Measurements from ENCODE around the gene SUFU. TPM values are rescaled to one million over a fixed set of nuclear protein-coding genes. Genes with fewer than 3 reads are reported as not detected.

SUFU gene
- polyA plus RNA-seq, 2 donors: 2.9 to 6.0 TPM

DNA sequence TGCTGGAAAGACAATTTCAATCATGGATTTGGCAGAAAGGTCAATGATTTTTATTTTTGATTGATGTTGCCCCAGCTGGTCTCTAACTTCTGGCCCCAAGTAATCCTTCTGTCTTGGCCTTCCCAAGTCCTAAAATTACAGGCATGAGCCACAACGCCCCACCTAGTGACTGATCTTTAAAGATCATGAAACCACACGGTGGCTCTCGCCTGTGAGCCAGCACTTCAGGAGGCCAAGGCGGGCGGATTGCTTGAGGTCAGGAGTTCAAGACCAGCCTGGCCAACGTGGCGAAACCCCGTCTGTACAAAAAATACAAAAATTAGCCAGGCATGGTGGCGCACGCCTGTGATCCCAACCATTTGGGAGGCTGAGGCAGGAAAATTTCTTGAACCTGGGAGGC, 39.8 kb upstream of the SUFU start:
- no peak overlapping the region for H3K4me3 ChIP-seq (ENCODE audit: low read depth in 1 of 2, low read length in 2 of 2)
- no peaks in the 10 kb centered on the region for H3K27me3 ChIP-seq (ENCODE audit: control insufficient read depth in 1 of 2, insufficient read depth in 2 of 2, low read length in 2 of 2)
- no peak overlapping the region for H3K27ac ChIP-seq (ENCODE audit: low read depth in 2 of 2, low read length in 1 of 2)
- peaks cover 2 to 5% of the 10 kb centered on the region in 2 donors for H3K4me1 ChIP-seq (ENCODE audit: control insufficient read depth in 2 of 2, insufficient read depth in 2 of 2, low read length in 1 of 2)
- 78 to 85% methylated on average over 10 of the region's 10 CpGs for WGBS, 2 donors
- H3K9me3 ChIP-seq (ENCODE audit: control insufficient read depth in 2 of 2, insufficient read depth in 1 of 2, low read depth in 1 of 2, low read length in 1 of 2): no peaks in the 10 kb centered on the region
- H3K36me3 ChIP-seq (ENCODE audit: control insufficient read depth in 2 of 2, insufficient read depth in 2 of 2, low read length in 1 of 2): no peaks in the 10 kb centered on the region

DNA sequence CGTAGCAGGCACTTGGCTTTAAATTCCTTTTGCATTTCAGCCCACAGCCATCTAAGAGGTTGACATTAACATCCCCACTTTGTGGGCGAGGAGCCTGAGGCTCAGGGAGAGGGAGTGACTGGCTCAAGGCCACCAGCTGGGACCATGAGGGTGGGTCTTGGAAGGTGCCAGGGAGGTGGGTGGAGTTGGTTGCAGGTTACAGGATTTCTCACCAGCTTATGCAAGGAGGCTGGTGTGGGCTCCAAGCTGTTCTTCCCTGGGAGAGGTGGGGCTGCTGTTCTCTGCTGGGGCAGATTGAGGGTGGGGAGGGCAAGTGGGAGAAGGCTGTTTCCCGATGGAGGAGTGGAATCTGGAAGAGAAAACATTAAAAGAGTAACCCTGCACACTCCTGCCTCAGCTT, 38.3 kb upstream of the SUFU start:
- H3K4me3 ChIP-seq (ENCODE audit: low read depth in 1 of 2, low read length in 2 of 2): no peak overlapping the region
- H3K27me3 ChIP-seq (ENCODE audit: control insufficient read depth in 1 of 2, insufficient read depth in 2 of 2, low read length in 2 of 2): no peaks in the 10 kb centered on the region
- H3K36me3 ChIP-seq (ENCODE audit: control insufficient read depth in 2 of 2, insufficient read depth in 2 of 2, low read length in 1 of 2): no peaks in the 10 kb centered on the region
- peaks cover 3 to 5% of the 10 kb centered on the region in 2 donors for H3K4me1 ChIP-seq (ENCODE audit: control insufficient read depth in 2 of 2, insufficient read depth in 2 of 2, low read length in 1 of 2)
- H3K9me3 ChIP-seq (ENCODE audit: control insufficient read depth in 2 of 2, insufficient read depth in 1 of 2, low read depth in 1 of 2, low read length in 1 of 2): no peaks in the 10 kb centered on the region
- H3K27ac ChIP-seq (ENCODE audit: low read depth in 2 of 2, low read length in 1 of 2): no peak overlapping the region
- WGBS, 2 donors: 59 to 62% methylated on average over 3 of the region's 3 CpGs

DNA sequence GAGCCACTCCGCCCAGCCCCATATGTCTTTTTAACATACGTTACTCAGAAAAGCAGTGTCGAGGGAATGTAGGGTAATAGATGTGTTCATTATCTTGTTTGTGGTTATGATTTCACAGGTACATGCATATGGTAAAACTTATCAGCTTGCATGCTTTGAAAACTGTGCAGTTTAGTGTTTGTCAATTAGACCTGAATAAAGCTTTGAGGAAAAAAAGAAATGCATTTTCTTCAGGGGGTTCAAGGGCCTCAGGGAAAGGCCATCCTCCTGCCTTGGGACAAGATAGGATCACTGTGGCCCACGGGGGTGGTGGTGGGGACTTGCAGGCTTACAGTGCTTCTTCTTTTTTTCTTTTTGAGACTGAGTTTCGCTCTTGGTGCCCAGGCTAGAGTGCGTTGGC, 36.5 kb upstream of the SUFU start:
- Histone ChIP-seq H3K27me3 (ENCODE audit: control insufficient read depth in 1 of 2, insufficient read depth in 2 of 2, low read length in 2 of 2) (no peaks in the 10 kb centered on the region), H3K4me3 (ENCODE audit: low read depth in 1 of 2, low read length in 2 of 2) (no peak overlapping the region), H3K4me1 (ENCODE audit: control insufficient read depth in 2 of 2, insufficient read depth in 2 of 2, low read length in 1 of 2) (peaks cover 0 to 3% of the 10 kb centered on the region in 2 donors), H3K9me3 (ENCODE audit: control insufficient read depth in 2 of 2, insufficient read depth in 1 of 2, low read depth in 1 of 2, low read length in 1 of 2) (no peaks in the 10 kb centered on the region), H3K36me3 (ENCODE audit: control insufficient read depth in 2 of 2, insufficient read depth in 2 of 2, low read length in 1 of 2) (no peaks in the 10 kb centered on the region), H3K27ac (ENCODE audit: low read depth in 2 of 2, low read length in 1 of 2) (no peak overlapping the region)
- 74 to 92% methylated on average over 6 of the region's 6 CpGs for WGBS, 2 donors

DNA sequence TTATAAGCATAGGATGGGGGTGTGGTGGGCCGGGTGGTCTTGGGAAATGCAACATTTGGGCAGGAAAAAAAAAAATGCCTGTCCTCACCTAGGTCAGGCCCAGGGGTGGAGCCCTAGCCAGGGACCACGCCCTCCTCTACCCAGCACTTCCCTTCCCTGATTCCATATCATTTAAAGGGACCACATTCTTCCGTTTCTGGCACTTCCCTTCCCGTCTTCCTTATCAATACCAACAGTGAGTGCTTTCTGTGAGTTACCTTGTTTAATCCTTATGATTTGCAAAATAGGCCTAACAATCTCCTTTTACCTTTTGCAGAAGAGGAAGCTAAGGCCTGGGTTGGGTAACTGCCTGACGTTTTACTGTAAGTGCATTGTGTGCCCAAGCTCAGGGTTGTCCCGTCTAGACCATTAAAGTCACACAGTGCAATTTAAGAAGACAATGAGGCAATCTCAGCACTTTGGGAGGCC, 35.8 kb upstream of the SUFU start:
- Histone ChIP-seq H3K27ac (ENCODE audit: low read depth in 2 of 2, low read length in 1 of 2) (no peak overlapping the region), H3K4me1 (ENCODE audit: control insufficient read depth in 2 of 2, insufficient read depth in 2 of 2, low read length in 1 of 2) (peaks cover 0 to 3% of the 10 kb centered on the region in 2 donors), H3K9me3 (ENCODE audit: control insufficient read depth in 2 of 2, insufficient read depth in 1 of 2, low read depth in 1 of 2, low read length in 1 of 2) (no peaks in the 10 kb centered on the region), H3K4me3 (ENCODE audit: low read depth in 1 of 2, low read length in 2 of 2) (no peak overlapping the region), H3K36me3 (ENCODE audit: control insufficient read depth in 2 of 2, insufficient read depth in 2 of 2, low read length in 1 of 2) (no peaks in the 10 kb centered on the region), H3K27me3 (ENCODE audit: control insufficient read depth in 1 of 2, insufficient read depth in 2 of 2, low read length in 2 of 2) (no peaks in the 10 kb centered on the region)
- 43 to 68% methylated on average over 6 of the region's 6 CpGs for WGBS, 2 donors

DNA sequence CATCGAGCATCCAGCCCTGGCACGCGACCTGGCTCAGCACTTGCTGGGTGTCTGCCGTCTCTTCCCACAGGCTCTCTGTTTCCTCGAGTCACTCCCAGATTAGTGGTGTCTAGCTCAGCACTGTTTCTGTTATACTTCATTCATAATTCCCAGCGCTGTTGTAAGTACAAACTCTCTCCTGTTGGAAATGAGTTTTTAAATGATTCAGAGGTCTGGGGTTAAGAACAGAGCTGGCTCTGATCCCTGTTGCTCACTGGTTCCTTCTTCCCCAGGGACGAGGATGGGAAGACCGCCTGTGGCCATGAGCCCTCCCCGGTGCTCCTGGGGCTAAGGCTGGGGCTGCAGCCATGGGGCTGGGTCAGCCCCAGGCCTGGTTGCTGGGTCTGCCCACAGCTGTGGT, 35.1 kb upstream of the SUFU start:
- Histone ChIP-seq H3K27me3 (ENCODE audit: control insufficient read depth in 1 of 2, insufficient read depth in 2 of 2, low read length in 2 of 2) (no peaks in the 10 kb centered on the region), H3K4me1 (ENCODE audit: control insufficient read depth in 2 of 2, insufficient read depth in 2 of 2, low read length in 1 of 2) (peaks cover 0 to 3% of the 10 kb centered on the region in 2 donors), H3K9me3 (ENCODE audit: control insufficient read depth in 2 of 2, insufficient read depth in 1 of 2, low read depth in 1 of 2, low read length in 1 of 2) (no peaks in the 10 kb centered on the region), H3K4me3 (ENCODE audit: low read depth in 1 of 2, low read length in 2 of 2) (no peak overlapping the region), H3K36me3 (ENCODE audit: control insufficient read depth in 2 of 2, insufficient read depth in 2 of 2, low read length in 1 of 2) (no peaks in the 10 kb centered on the region), H3K27ac (ENCODE audit: low read depth in 2 of 2, low read length in 1 of 2) (no peak overlapping the region)
- WGBS, 2 donors: 69 to 80% methylated on average over 9 of the region's 9 CpGs

DNA sequence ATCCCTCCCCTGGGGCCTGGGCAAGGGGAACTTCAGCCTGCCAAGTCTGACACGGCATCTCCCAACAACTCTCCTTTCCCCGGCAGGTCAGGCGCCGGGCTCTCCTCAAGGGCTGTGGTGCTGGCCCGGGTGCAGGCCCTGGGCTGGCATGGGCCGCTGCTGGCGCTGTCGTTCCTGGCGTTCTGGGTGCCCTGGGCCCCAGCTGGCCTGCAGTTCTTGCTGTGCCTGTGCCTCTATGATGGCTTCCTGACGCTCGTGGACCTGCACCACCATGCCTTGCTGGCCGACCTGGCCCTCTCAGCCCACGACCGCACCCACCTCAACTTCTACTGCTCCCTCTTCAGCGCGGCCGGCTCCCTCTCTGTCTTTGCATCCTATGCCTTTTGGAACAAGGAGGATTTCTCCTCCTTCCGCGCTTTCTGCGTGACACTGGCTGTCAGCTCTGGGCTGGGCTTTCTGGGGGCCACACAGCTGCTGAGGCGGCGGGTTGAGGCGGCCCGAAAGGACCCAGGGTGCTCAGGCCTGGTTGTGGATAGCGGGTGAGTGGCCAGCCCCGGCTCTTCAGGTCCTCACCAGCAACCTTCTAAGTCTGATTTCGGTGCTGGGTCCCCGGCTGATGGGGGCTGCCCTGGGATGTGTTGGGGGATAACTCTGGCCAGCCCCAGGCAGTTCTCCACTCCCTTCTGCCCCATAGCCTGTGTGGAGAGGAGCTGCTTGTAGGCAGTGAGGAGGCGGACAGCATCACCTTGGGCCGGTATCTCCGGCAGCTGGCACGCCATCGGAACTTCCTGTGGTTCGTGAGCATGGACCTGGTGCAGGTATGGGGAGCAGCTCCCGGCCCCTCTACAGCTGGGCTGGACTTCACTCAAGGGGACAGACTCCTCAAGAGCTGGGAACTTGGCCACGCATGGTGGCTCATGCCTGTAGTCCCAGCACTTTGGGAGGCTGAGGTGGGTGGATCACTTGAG, 32.9 kb upstream of the SUFU start:
- 92 to 93% methylated on average over 35 to 36 of the region's 36 CpGs for WGBS, 2 donors
- H3K36me3 ChIP-seq (ENCODE audit: control insufficient read depth in 2 of 2, insufficient read depth in 2 of 2, low read length in 1 of 2): peaks cover 0 to 2% of the 10 kb centered on the region in 2 donors
- no peak overlapping the region for H3K4me3 ChIP-seq (ENCODE audit: low read depth in 1 of 2, low read length in 2 of 2)
- H3K27me3 ChIP-seq (ENCODE audit: control insufficient read depth in 1 of 2, insufficient read depth in 2 of 2, low read length in 2 of 2): no peaks in the 10 kb centered on the region
- no peaks in the 10 kb centered on the region for H3K9me3 ChIP-seq (ENCODE audit: control insufficient read depth in 2 of 2, insufficient read depth in 1 of 2, low read depth in 1 of 2, low read length in 1 of 2)
- peaks cover 0 to 3% of the 10 kb centered on the region in 2 donors for H3K4me1 ChIP-seq (ENCODE audit: control insufficient read depth in 2 of 2, insufficient read depth in 2 of 2, low read length in 1 of 2)
- no peak overlapping the region for H3K27ac ChIP-seq (ENCODE audit: low read depth in 2 of 2, low read length in 1 of 2)

DNA sequence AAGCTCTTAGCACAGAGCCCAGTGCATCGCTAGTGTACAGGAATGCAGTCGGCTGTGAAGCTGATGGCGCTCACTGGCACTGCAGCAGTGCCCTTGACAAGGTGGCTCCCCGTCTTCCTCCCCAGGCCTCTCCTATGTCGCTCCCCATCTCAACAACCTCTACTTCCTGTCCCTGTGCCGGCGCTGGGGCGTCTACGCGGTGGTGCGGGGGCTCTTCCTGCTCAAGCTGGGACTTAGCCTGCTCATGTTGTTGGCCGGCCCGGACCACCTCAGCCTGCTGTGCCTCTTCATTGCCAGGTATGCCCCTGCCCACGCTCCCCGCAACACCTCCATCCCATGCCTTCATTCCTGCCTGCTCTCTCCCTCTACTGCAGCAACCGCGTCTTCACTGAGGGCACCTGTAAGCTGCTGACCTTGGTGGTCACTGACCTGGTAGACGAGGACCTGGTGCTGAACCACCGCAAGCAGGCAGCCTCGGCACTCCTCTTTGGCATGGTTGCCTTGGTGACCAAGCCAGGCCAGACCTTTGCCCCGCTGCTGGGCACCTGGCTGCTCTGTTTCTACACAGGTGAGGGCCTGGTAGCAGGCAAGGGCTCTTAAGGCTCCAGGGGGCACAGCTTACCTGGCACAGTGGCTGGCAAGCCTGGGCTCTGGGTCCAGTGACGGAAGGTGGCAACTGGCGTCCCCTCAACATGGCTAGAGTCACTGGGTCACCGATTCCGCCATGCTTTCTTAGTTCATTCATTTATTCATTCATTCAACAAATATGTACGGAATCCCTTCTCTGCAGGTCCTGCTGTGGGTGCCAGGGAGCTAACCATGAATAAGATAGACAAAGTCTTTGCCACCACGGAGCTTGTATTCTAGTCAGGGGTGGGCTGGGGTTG, 30.1 kb upstream of the SUFU start:
- H3K4me3 ChIP-seq (ENCODE audit: low read depth in 1 of 2, low read length in 2 of 2): no peak overlapping the region
- WGBS, 2 donors: 86 to 87% methylated on average over 27 of the region's 27 CpGs
- no peaks in the 10 kb centered on the region for H3K27me3 ChIP-seq (ENCODE audit: control insufficient read depth in 1 of 2, insufficient read depth in 2 of 2, low read length in 2 of 2)
- H3K4me1 ChIP-seq (ENCODE audit: control insufficient read depth in 2 of 2, insufficient read depth in 2 of 2, low read length in 1 of 2): peaks cover 0 to 3% of the 10 kb centered on the region in 2 donors
- H3K27ac ChIP-seq (ENCODE audit: low read depth in 2 of 2, low read length in 1 of 2): no peak overlapping the region
- H3K36me3 ChIP-seq (ENCODE audit: control insufficient read depth in 2 of 2, insufficient read depth in 2 of 2, low read length in 1 of 2): peaks cover 0 to 2% of the 10 kb centered on the region in 2 donors
- H3K9me3 ChIP-seq (ENCODE audit: control insufficient read depth in 2 of 2, insufficient read depth in 1 of 2, low read depth in 1 of 2, low read length in 1 of 2): no peaks in the 10 kb centered on the region

DNA sequence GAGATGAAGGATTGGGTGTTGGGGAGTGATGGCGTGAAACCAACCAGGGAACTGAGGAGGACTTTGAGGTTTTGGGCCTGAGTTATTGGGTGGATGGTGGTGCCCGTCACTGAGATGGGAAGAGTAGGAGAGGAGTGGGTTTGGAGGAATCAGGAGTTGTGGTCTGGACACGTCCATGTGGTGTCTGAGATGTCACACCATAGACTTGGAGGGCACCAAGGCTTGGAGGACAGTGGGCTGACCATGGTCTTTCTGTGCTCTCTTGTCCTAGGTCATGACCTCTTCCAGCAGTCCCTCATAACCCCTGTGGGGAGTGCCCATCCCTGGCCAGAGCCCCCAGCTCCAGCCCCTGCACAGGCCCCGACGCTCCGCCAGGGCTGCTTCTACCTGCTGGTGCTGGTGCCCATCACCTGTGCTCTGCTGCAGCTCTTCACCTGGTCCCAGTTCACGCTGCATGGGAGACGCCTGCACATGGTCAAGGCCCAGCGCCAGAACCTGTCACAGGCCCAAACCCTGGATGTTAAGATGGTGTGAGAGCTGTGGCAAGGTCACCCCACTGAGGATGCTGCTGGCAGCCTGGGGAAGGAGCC, 28.2 kb upstream of the SUFU start:
- Histone ChIP-seq H3K27me3 (ENCODE audit: control insufficient read depth in 1 of 2, insufficient read depth in 2 of 2, low read length in 2 of 2) (no peaks in the 10 kb centered on the region), H3K4me3 (ENCODE audit: low read depth in 1 of 2, low read length in 2 of 2) (no peak overlapping the region), H3K27ac (ENCODE audit: low read depth in 2 of 2, low read length in 1 of 2) (no peak overlapping the region), H3K4me1 (ENCODE audit: control insufficient read depth in 2 of 2, insufficient read depth in 2 of 2, low read length in 1 of 2) (no peaks in the 10 kb centered on the region), H3K9me3 (ENCODE audit: control insufficient read depth in 2 of 2, insufficient read depth in 1 of 2, low read depth in 1 of 2, low read length in 1 of 2) (no peaks in the 10 kb centered on the region), H3K36me3 (ENCODE audit: control insufficient read depth in 2 of 2, insufficient read depth in 2 of 2, low read length in 1 of 2) (peaks cover 0 to 9% of the 10 kb centered on the region in 2 donors)
- 90 to 92% methylated on average over 9 of the region's 9 CpGs for WGBS, 2 donors

DNA sequence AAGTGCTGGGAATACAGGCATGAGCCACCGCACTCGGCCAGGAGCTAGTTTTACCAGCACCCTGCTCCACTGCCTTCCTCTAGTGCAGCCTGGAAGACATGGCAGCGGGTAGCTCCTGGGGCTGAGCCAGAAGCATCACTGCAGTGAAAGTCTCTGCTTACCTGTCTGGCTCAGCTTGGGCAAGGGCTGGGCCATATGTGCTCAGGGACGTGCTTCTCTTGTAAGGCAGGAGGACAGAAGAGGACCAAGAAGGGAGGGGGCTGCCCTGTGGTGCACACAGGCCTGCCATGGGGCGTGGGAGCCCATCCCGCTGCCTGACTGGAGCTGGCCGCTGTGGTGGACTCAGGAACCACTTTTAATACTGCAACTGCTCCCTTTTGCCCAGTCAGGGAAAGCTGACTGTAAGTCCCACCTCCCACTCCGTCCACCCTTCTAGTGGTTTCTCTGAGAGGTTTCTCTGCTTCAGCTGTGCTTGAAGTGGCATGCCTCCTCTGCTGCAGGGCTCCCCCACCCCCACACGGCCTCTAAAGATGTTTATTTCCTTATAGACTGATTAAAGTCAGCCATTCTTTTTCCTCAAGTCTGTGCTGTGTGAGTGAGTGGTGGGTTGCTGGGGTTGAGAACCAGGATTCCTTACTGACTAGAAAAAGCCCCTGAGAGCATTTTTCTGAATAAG, 27.2 kb upstream of the SUFU start:
- Histone ChIP-seq H3K9me3 (ENCODE audit: control insufficient read depth in 2 of 2, insufficient read depth in 1 of 2, low read depth in 1 of 2, low read length in 1 of 2) (no peaks in the 10 kb centered on the region), H3K4me3 (ENCODE audit: low read depth in 1 of 2, low read length in 2 of 2) (no peak overlapping the region), H3K36me3 (ENCODE audit: control insufficient read depth in 2 of 2, insufficient read depth in 2 of 2, low read length in 1 of 2) (peaks cover 10 to 18% of the 10 kb centered on the region in 2 donors), H3K4me1 (ENCODE audit: control insufficient read depth in 2 of 2, insufficient read depth in 2 of 2, low read length in 1 of 2) (no peaks in the 10 kb centered on the region), H3K27ac (ENCODE audit: low read depth in 2 of 2, low read length in 1 of 2) (no peak overlapping the region), H3K27me3 (ENCODE audit: control insufficient read depth in 1 of 2, insufficient read depth in 2 of 2, low read length in 2 of 2) (no peaks in the 10 kb centered on the region)
- 62 to 73% methylated on average over 9 of the region's 9 CpGs for WGBS, 2 donors

Measured in esophagus (tissue), 2 donors.